NCI-H2196 treated with DMSO at 0.1 percent for 48 hours (cell line): ENCODE data around the gene TGFBR1.

Experiments used
- DNase-seq: peaks from one replicate; lab custom pipeline; 2025; ENCODE audit not compliant: unreplicated experiment; lab: John Stamatoyannopoulos, UW

Gene TGFBR1

DNA sequence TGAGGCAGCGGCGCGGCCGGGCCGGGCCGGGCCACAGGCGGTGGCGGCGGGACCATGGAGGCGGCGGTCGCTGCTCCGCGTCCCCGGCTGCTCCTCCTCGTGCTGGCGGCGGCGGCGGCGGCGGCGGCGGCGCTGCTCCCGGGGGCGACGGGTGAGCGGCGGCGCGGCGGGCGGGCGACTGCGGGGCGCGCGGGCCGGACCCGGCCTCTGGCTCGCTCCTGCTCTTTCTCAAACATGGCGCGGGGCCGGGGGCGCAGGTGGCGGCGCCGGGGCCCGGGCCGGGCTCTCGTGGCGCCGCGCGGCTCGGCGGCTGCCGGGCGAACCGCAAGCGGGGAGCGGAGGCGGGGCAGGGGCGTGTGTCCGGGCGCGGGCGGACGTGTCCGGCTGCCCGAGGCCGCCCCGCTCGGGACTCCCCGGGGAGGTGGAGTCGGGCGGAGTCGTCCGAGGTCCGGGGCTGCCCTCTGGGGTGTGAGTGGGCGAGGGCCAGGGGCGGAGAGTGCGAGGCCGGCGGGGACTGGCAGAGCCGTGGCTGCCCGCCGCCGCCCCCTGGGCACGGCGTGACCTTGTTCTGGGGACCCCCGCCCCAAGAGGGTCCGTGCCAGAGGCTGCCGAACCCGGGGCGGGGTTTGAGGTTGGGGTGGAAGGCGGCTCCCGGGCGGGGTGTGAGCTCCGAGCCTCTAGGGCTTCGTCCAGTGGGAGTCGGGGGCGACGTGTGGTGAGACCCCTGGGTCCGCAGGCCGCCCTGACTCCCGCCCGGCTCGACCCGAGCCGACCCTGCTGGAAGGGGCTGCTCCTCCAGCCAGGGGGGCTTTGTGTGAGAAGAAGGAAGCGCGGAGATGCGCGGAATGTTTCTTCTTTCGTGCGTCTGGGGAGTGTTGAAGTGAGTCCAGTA, 485 bp downstream of the TGFBR1 start:
- no peak for DNase-seq

DNA sequence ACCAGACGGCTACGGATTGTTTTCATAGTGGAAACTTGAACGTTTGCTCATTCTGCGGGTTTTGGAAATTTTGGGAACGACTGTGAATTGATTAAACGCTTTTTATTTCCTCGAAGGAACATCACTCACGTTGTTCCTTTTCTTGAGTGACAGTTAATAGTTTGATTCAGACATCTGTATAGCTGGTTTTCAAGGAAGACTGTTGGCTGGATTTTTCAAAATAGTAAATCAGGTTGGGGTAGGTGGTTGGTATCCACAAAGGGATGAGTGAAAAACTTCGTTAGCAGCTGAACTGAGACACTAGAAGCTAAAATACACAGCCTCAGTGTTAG, 1.1 kb downstream of the TGFBR1 start:
- no peak for DNase-seq

DNA sequence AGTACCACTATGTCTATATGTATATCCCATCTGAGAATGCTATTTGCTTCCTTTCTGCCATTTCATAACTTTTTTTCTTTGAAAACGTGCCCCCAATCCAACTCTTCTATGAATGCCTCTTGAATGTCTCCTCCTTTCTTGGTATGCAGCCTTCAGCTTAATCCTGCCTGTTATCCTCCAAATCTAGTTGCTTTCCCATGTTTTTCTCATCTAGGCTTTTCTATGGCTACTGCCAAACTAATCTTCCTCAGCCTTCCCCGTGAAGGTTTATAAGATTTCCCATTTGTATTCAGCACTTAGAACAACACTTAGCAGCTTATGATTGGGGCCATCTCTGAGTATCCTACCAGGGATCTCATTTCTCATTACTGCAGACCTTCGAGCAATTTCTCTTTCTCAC, 2.5 kb downstream of the TGFBR1 start:
- DNase-seq = no peak

DNA sequence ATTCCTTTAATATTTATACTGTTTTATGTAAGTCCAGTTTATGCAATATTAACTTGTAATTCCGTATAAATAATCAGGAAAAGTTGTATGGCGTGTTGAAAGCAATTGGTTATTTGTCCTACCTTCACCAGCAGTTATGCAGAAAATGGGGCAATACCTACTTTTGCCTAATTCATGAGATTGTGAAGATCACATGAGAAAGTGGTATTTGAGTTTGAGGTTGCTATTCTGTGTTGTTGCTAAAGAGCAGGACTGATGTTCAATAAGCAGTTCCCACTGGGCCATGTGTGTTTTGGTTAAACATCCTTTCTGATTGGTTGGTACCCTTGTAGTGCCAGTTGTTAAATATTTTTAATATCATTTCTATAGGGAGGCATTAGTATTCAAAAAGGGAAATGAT, 3.2 kb downstream of the TGFBR1 start:
- no peak for DNase-seq

DNA sequence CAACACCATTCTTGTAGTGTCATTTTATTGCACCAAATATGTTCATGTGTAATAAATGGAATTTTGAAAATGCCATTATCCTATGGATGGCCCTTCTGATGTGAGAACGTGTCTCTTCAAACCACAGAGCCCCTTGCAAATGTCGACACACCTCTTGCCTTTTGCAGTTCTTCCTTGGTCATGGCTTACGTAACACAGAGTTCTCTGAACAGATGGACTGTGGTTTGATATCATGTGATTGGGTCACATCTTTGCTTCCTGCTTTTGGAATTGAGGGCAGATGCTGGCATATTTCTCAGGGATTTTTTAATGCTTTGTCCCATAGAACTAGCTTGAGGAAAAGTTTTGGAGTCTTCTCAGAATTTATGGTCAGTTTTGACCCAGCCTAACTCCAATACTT, 4.6 kb downstream of the TGFBR1 start:
- DNase-seq = no peak

DNA sequence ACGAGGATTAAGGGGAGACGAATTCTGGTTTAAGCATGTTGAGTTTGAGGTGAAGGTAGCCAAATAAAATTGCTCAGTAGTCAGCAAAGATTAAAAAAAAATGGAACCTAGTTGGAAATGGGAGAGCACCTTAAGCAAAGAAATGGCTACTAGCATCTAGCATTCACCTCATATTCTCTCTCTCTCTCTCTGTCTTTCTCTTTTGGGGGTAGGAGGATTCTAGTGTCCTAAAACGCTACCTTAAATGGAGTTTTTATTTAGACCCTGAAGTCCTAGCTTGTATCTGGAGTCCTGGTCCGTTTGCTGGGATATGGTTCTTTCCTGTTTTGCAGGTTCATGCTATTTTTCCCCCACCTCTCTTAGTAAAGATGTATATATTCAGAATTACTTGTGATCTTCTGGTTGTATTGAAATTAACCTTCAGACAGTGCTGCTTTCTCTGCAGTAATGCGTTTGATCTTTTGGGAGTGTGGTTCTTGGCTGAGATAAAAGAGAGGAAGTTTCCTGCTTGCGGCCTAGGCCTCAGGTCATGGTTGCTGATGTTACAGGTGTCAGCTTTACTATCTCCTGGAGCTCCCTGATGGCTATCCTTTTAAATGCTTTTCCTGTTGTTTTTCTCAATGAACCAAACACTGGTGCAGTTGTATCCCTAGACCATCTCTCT, 8.0 kb downstream of the TGFBR1 start:
- no peak for DNase-seq

DNA sequence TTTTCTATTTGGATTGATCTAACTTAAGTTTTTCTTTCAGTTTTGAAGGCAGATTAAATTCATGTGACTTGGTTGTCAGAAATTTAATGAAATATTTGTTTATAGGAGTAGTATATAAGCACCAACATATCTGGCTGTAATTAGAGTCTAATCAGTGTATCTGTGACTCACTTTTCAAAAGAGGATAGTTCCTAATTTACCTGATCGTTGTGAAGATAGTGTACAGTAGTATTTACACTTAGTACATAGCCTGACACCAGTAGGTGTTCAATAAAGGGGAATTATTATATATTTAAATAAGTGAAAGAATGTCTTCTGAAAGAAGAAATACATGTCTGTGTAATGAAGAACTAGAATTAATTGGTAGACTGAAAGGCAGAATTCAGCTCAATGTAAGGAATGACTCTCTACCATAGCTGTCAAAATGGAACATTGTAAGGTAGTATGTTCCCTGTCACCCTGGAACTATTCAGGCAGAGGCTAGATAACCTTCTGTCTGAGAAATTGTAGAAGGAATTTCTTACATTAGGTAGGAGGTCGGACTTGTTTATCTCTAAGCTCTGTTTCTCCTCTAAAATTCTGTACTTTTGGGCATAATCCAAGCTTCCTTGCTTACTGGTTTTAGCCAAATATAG, 8.6 kb downstream of the TGFBR1 start:
- DNase-seq = no peak

DNA sequence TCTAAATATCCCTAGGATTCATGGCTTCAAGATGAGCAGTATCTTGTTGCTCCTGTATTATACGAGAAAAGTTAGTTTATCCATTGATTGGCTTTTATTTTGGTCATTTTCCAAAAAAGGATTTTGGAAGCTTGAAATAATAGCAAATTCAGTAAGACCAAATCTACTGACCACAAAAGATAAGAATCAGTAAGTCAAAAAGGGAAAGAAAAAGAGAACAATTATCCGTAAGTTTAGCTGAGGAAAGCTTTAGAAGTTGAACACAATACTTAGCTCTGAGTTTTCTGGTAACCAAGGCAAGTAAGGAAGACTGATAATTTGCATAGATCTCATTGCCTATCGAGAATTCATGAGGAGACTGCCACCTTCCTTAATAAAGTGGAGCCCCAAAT, 9.1 kb downstream of the TGFBR1 start:
- DNase-seq = no peak

DNA sequence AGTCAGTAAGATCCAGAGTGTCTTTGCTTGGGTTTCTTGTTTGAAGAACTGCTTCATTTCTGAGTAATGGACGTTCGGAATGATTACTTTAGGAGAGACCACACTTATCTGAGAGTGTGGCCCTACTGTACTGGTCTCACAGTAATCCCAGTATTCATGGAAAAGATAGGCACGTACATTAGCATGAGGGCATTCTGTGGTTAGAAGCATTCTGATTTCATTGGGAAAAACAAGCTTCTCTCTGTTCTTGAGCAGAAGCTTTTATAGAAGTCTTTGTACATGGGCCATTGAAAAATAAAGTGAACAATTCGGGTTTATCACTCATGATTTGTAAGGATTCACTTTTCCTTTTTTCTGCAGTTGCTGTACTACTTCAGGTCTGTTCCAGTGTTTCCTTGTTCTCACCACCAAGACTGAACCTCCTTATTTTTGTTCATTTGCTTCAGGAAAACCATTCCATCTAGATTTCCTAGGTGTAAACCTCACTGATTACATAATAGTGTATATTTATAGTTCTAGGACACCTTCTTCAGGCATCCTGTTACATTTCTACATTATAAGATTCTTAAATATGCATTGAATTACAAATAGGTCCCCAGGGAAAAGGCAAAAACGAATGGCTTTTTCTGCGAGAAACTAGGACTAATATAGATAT, 10.1 kb downstream of the TGFBR1 start:
- DNase-seq = no peak

DNA sequence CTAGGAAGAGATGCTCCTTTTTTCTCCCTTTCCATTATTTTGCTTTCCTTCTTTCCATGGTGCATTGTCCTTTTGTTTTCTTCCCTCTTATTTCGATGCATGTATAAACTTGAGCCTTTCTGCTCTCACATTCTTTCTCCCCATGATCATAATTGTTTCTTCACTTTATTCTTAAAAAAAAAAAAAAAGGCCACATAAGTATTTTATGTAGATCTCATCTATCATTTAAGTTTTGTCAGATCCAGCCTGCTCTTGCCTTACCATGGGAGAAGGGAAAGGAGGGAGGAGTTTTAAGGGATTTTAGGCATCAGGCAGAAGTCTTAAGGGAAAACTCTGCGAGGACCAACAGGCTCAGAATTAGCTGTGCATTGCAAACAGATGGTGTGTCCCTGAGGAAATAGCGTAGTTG, 11.1 kb downstream of the TGFBR1 start:
- DNase-seq = no peak

DNA sequence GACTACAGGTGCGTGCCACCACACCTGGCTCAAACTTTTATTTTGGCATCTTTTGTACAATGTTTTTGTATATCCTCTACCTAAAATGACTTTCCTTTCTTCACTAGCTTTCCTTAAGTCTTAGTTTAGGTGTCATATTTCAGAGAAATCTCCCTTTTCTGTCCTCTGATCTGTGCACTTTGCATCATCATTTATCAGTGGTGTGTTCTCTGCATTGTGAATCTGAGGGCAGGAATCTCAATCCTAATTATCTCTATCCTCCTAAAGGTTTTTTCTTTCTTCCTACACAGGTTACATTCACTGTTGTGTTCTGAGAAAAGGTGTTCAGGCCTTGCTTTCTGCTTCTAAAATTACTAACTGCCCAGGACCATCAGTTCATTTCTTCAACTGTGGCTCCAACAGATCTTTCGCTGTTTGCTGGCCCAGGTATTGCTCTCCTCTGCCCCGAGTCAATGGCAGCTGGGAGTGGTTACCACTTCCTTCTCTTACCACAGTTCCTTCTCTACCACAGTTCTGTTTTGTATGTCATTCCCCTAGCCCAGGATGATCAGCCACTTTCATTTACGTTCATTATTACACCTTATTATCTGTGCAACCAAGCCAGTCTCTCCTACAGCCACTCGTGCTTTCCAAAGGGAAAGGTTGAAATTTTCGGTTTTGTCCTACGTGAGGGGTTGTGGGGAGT, 14.0 kb downstream of the TGFBR1 start:
- DNase-seq = no peak

DNA sequence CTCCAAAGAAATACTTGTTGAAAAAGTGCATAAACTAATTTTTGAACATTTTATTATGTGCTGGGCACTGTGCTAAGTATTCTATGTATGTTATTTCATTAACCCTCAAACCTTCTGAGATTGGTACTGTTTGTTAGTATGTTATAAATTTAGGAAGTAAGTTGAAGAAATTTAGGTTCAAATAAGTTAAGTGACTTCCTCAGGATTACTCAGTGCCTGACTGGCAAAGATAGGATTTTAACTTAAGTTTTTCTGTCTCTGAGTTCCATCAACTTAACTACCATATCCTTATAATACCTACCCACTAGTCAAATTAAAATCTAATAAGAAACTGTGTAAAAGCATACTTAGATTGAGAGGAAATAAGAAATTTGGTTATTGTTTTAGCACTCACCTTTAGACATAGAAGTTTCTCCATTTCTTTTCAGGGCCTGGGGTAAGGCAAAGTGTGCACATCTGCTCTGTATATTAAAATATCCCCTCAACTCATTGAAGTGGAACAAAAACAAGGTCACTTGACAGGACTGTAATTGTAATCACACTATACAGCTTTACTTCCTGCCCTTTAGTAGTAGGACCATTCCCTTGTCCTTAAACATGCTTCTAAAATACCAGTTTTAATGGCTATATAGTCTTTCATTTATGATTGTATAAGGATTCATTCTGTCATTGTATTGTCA, 15.2 kb downstream of the TGFBR1 start:
- DNase-seq = no peak

DNA sequence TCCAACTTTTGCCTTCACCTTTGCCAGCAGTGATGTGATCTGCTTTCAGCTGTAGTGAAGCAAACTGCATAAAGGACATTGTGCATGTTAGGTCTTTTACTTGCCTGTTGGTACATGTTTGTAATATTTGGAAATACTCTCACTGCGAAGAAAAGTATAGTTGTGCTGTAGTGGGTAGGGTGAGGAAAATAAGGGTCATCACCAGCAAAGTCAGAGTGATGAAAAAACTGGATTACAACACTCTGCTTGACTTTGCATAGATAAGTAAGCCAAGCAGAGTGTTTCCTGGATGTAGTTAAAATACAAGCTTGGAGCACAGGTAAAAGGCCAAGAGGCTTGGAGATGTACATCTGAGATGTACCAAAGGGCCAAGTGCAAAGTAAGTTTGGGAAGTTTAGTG, 16.7 kb downstream of the TGFBR1 start:
- DNase-seq = no peak

DNA sequence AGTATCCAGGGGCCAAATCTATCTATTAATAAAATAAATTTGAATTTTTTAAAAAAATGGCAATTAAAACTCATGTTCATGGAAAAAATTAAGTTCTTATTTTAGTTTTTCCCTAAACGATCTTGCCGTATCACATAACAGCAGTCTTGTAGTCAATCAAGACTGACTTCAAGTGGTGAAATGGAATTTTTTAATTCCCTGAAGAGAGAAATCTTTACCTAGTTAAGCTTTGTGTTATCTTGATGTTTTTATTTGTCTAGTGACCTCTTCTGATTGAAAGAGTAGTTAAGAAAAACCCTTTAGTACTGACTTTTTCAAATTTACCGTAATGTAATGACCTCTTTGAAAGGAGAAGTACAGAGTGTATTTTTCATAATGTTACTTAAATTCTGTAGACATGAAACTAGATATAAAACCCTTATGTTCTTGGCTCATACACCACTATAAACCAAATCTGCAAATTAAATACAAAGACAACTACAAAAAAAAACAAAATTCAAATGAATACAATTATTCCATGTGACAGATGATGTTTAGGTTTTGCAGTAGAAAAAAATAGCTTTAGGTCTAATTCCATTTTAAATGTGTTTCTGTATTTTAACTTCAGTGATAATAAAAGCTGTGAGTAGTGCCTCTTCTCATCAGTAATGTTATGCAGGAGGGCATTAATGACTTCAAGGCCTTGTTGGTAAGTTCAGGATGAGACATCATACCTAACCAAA, 19.8 kb downstream of the TGFBR1 start:
- no peak for DNase-seq

DNA sequence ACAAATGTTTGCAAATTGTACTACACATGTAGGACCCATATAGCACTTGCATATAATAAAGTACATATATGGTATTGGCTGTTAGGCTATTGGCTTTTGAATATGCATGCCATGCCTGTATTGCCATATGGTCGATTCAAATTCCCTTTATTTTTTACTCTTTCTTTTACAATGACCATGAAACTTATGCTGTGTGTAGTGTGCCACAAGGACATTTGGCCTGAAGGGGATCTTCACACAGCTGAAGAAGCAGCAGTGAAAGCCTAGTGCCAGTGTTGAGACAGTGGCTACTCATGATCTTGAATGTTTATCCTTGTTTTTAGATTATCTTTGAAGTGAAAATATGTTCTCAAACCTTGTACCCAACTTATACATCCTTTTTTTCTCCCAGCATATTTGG, 20.5 kb downstream of the TGFBR1 start:
- no peak for DNase-seq

DNA sequence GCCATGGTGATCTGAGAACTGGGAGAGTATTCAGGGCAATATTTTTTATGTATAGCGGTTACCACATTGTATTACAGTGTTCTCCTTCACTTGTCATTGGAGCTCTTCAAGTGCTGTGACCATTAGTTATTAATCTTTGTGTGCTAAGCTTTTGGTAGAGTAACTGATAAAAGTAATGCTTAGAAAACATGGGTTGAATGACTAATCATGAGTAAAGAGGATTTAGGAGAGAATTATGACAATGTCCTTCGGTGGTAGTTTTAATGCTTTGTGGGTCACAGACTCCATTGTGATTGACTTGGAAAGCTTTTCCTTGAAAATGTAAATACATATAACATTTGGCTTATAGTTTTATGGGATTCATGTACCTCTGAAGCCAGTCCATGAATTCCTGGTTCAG, 21.4 kb downstream of the TGFBR1 start:
- DNase-seq = no peak

DNA sequence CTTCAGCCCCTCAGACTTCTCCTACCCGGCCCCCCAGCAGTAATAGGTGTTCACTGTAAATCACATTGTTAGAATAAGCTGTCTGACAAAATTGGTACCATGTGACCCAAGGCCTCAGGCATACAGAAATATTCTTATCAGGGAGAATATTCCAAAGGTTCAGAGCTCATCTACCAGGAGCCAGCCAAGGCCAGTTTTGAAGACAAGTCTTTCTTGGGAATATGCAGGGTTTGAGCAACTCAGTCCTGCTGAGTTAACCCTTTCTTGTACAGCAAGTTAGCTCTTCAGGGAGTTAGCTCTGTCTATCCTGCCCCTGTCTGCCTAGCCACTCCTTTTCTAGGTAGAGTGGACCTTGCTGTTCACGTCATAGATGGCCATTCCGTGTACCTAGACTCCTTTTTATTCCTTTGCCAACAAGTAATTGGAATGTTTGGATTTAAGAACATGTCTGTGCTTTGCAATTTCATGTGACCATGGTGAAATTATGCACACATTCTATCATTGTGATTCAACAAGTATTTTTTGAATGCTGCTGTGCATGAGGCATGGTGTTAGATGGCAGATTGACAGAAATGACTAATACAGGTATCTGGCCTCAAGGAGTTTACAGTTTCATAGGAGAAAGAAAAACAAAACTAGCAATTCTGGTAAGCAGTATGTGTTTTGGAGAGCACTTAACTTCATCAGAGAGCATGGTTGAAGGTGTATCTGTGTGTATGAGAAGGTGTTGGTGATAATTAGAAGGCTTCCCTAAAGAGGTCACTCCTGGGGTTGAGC, 22.6 kb downstream of the TGFBR1 start:
- no peak for DNase-seq

DNA sequence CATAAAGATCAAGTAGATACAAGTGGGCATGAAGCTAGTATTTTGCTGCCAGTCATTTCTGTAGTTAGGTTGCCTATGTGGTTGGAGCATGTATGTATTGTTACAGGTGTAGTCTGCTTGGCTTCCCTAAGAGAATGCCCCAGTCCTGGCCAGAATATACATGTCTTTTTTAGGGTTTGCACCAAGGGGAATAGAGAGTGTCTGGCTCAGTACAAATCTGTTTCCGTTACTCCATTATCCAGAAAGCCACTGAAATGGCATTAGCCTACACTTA, 23.2 kb downstream of the TGFBR1 start:
- no peak for DNase-seq

DNA sequence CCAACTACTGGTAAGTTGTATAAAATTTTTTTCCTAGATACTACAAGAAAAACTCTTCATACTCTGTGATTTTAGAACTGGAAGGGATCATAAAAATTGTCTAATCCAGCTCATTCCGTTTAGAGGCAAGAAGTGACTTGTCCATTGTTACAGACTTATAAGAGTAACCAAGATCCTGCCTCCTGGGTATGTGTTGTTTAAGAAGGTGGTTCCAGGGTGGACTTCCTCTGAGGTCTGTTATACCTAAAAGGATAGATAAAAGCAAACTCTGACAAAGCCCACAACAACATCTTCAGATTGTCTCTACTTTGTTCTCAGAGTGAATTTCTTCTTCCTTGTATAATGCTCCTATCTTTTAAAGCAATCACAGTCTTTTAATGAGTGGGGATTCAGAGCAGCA, 24.2 kb downstream of the TGFBR1 start:
- no peak for DNase-seq

DNA sequence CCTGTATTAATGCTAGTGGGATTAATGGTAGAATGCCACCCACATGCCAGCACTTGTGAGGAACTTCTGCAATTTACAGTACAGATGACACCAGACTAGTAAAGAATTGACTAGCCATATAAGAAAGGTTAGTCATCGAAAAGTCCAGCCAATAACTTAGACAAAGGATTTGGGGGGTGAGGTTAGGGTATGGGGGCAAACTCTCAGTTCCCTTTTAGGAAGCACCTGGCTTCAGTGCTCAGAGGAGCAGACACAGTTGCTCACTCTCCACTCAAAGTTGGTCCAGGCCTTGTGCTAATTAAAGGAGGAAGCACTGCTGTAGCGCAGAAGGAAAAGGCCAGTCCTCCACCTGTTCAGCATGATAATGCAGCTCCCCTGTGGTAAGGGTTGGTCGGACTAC, 25.2 kb downstream of the TGFBR1 start:
- DNase-seq = no peak
